ENCODE data around the gene ACOT7. TPM values are rescaled to one million over a fixed set of nuclear protein-coding genes. Genes with fewer than 3 reads are reported as not detected.
A peak's percentile ranks its signal among the peaks of the same experiment; 100 is the strongest.

The ACOT7 gene
- total RNA-seq, 1 experiment from 2014 or later, result 151 TPM

GRCh38 chr1:6353955-6354658, 39.5 kb downstream of the ACOT7 start (continued):
- TF ChIP-seq MYBL2 (CRISPR knock-in tag; IDR thresholded peaks at IDR 0.05) (no peak), ATF1 (CRISPR knock-in tag; IDR thresholded peaks at IDR 0.05) (no peak)
- TF ChIP-seq, protein P1, sequence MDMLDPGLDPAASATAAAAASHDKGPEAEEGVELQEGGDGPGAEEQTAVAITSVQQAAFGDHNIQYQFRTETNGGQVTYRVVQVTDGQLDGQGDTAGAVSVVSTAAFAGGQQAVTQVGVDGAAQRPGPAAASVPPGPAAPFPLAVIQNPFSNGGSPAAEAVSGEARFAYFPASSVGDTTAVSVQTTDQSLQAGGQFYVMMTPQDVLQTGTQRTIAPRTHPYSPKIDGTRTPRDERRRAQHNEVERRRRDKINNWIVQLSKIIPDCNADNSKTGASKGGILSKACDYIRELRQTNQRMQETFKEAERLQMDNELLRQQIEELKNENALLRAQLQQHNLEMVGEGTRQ (CRISPR knock-in tag; IDR thresholded peaks at IDR 0.05), result no peak

GRCh38 chr1:6353619-6353954, 40.0 kb downstream of the ACOT7 start:
- Mint-ChIP-seq H3K9me3 (no peaks in the 10 kb centered on the region), H3K36me3 (peaks cover 3% of the 10 kb centered on the region; the same call in 1 of the 2 replicates), H3K27ac (no peak overlapping the region), H3K4me1 (peaks cover 27% of the 10 kb centered on the region), H3K4me3 (no peak overlapping the region), H3K27me3 (ENCODE audit: low read depth) (no peaks in the 10 kb centered on the region)
- no peak for DNase-seq (ENCODE audit: low spot score)
- CTCF ChIA-PET, result interaction anchor here (0.8 to 1.4 kb wide), 5 partner anchors 25 to 87 kb away, joined by 3 to 7 read pairs (median 4); no protein-coding TSS in a partner anchor
- TF ChIP-seq, protein P1 (CRISPR knock-in tag; IDR thresholded peaks at IDR 0.05), result no peak
- TF ChIP-seq KAT7 (CRISPR knock-in tag; IDR thresholded peaks at IDR 0.05; ENCODE audit: borderline replicate concordance) (no peak), E2F1 (CRISPR knock-in tag; IDR thresholded peaks at IDR 0.05) (no peak), MLX (CRISPR knock-in tag; IDR thresholded peaks at IDR 0.05) (no peak), EMX1 (CRISPR knock-in tag; IDR thresholded peaks at IDR 0.05) (no peak), FOXK1 (CRISPR knock-in tag; IDR thresholded peaks at IDR 0.05) (no peak), MYBL2 (CRISPR knock-in tag; IDR thresholded peaks at IDR 0.05) (no peak), RORB (CRISPR knock-in tag; IDR thresholded peaks at IDR 0.05) (no peak), PRRX2 (CRISPR knock-in tag; IDR thresholded peaks at IDR 0.05) (no peak)
- TF ChIP-seq, protein P2, sequence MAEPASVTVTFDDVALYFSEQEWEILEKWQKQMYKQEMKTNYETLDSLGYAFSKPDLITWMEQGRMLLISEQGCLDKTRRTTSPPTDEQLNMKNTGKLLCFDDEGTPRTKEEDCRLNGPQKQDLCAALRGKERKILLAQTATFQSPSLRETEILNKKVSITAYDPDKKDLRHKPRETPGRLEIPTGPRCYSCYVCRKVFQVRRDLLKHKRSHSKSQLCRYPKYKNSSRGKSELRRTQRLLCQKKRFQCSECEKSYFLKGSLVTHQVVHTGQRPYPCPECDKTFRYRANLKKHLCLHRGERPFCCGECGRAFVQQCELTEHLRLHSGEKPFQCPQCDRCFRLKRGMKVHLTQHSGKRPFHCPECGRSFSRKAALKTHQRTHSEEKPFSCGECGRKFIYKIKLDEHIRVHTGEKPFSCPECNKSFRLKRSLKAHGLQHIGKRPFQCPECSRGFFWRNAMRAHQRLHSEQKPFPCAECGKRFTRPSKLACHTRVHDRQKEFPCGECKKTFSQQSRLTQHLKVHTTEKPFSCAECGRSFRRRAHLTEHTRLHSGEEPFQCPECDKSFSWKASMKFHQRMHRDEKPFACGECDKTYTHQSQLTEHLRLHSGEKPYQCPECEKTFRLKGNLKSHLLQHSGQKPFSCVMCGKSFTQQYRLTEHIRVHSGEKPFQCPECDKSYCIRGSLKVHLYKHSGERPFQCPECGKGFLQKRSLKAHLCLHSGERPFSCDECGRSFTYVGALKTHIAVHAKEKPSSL (CRISPR knock-in tag; conservative IDR thresholded peaks at IDR 0.05), result no peak
- POLR2A ChIA-PET, result no interaction called here
- no peak for ATAC-seq

GRCh38 chr1:6352138-6352563, 41.4 kb downstream of the ACOT7 start:
- peaks cover 23% of the 10 kb centered on the region for H3K4me1 Mint-ChIP-seq
- peak; percentile 84 for DNase-seq (ENCODE audit: low spot score)
- no peaks in the 10 kb centered on the region for H3K9me3 Mint-ChIP-seq
- no peaks in the 10 kb centered on the region for H3K27me3 Mint-ChIP-seq (ENCODE audit: low read depth)
- CTCF ChIA-PET, result interaction anchor here (0.6 to 1.3 kb wide), 15 partner anchors 11 to 310 kb away, joined by 3 to 10 read pairs (median 4); partner anchors contain the start of gene RNF207
- POLR2A ChIA-PET, result interaction anchor here (1.4 kb wide), 1 partner anchor 42 kb away, joined by 3 read pairs; no protein-coding TSS in a partner anchor
- no peak overlapping the region for H3K4me3 Mint-ChIP-seq
- peaks cover 3% of the 10 kb centered on the region; the same call in 1 of the 2 replicates for H3K36me3 Mint-ChIP-seq
- ATAC-seq, result peak; percentile 88
- H3K27ac Mint-ChIP-seq, result peak overlapping the region; percentile 90
- TF ChIP-seq, protein P3, sequence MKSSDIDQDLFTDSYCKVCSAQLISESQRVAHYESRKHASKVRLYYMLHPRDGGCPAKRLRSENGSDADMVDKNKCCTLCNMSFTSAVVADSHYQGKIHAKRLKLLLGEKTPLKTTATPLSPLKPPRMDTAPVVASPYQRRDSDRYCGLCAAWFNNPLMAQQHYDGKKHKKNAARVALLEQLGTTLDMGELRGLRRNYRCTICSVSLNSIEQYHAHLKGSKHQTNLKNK (CRISPR knock-in tag; IDR thresholded peaks at IDR 0.05), result no peak
- TF ChIP-seq, protein P4, sequence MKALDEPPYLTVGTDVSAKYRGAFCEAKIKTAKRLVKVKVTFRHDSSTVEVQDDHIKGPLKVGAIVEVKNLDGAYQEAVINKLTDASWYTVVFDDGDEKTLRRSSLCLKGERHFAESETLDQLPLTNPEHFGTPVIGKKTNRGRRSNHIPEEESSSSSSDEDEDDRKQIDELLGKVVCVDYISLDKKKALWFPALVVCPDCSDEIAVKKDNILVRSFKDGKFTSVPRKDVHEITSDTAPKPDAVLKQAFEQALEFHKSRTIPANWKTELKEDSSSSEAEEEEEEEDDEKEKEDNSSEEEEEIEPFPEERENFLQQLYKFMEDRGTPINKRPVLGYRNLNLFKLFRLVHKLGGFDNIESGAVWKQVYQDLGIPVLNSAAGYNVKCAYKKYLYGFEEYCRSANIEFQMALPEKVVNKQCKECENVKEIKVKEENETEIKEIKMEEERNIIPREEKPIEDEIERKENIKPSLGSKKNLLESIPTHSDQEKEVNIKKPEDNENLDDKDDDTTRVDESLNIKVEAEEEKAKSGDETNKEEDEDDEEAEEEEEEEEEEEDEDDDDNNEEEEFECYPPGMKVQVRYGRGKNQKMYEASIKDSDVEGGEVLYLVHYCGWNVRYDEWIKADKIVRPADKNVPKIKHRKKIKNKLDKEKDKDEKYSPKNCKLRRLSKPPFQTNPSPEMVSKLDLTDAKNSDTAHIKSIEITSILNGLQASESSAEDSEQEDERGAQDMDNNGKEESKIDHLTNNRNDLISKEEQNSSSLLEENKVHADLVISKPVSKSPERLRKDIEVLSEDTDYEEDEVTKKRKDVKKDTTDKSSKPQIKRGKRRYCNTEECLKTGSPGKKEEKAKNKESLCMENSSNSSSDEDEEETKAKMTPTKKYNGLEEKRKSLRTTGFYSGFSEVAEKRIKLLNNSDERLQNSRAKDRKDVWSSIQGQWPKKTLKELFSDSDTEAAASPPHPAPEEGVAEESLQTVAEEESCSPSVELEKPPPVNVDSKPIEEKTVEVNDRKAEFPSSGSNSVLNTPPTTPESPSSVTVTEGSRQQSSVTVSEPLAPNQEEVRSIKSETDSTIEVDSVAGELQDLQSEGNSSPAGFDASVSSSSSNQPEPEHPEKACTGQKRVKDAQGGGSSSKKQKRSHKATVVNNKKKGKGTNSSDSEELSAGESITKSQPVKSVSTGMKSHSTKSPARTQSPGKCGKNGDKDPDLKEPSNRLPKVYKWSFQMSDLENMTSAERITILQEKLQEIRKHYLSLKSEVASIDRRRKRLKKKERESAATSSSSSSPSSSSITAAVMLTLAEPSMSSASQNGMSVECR (CRISPR knock-in tag; IDR thresholded peaks at IDR 0.05; ENCODE audit: borderline replicate concordance), result no peak
- TF ChIP-seq SP1 (CRISPR knock-in tag; conservative IDR thresholded peaks at IDR 0.05) (0 out of 2 replicates have a peak, but pooled peaks have one; percentile 19), GABPB1 (CRISPR knock-in tag; IDR thresholded peaks at IDR 0.05) (no peak), TEAD4 (CRISPR knock-in tag; IDR thresholded peaks at IDR 0.05) (no peak), ZNF512 (CRISPR knock-in tag; IDR thresholded peaks at IDR 0.05; ENCODE audit: borderline replicate concordance) (no peak)
- TF ChIP-seq, protein P1 (CRISPR knock-in tag; IDR thresholded peaks at IDR 0.05), result no peak
